Choroid plexus epithelial cell (primary cell): ENCODE data around the gene INKA2.

Source experiments
- DNase-seq: peaks from one replicate; pipeline ENCODE4 v3.0.0-alpha.2; 2010; ENCODE audit warnings: low read depth
- H3K4me3 ChIP-seq: 2 replicates; pipeline ENCODE4 v1.5.1; 2011; ENCODE audit warnings: low read depth, mild to moderate bottlenecking, control low read depth, low read length, moderate library complexity
- CTCF ChIP-seq: conservative IDR thresholded peaks from 2 replicates; pipeline ENCODE4 v1.5.1; 2011; ENCODE audit warnings: low read depth, mild to moderate bottlenecking, control low read depth, inconsistent platforms, low read length, moderate library complexity

INKA2 gene

GRCh38 chr1:111729946-111730681 is 9.1 kb downstream of the INKA2 start:
- no peak overlapping the region for H3K4me3 ChIP-seq
- no peak for DNase-seq
- no peak for TF ChIP-seq CTCF

GRCh38 chr1:111729271-111729921 is 9.8 kb downstream of the INKA2 start:
- no peak for TF ChIP-seq CTCF

GRCh38 chr1:111727056-111727455 is 12.1 kb downstream of the INKA2 start:
- H3K4me3 ChIP-seq = no peak overlapping the region
- no peak for TF ChIP-seq CTCF
- DNase-seq = no peak

More at GRCh38 chr1:111729271-111729921, 9.8 kb downstream of the INKA2 start:
- DNase-seq = no peak
- H3K4me3 ChIP-seq = no peak overlapping the region

GRCh38 chr1:111725192-111725591 is 14.0 kb downstream of the INKA2 start:
- TF ChIP-seq CTCF = no peak
- H3K4me3 ChIP-seq = no peak overlapping the region
- DNase-seq = no peak

GRCh38 chr1:111723871-111724270 is 15.3 kb downstream of the INKA2 start:
- H3K4me3 ChIP-seq = no peak overlapping the region
- DNase-seq = no peak
- no peak for TF ChIP-seq CTCF

- H3K4me3 ChIP-seq = no peak overlapping the region
- no peak for TF ChIP-seq CTCF
- DNase-seq = no peak
Measured at GRCh38 chr1:111723091-111723806, 15.9 kb downstream of the INKA2 start.
